H1 (cell line): ENCODE results near the gene SCN1B. TPM values are rescaled to one million over a fixed set of nuclear protein-coding genes. Genes with fewer than 3 reads are reported as not detected.
A peak's percentile ranks its signal among the peaks of the same experiment; 100 is the strongest.

Experiments
- CTCF ChIA-PET: fragments of 300-600 bp; sonication (Branson Sonifier 250); formaldehyde crosslinking; loops from one replicate; lab custom pipeline; 2021; ENCODE audit not compliant: partially characterized antibody; lab: Charles Lee
- POLR2A ChIA-PET: fragments of 300-600 bp; sonication (Branson Sonifier 250); formaldehyde crosslinking; loops from one replicate; lab custom pipeline; 2021; ENCODE audit warnings: inconsistent platforms; ENCODE audit not compliant: partially characterized antibody; lab: Charles Lee
- DNase-seq, 2 experiments: peaks; one replicate each; pipeline versions ENCODE4 v3.0.0 to v3.0.0-alpha.2; 2010 to 2022; ENCODE audit warnings: low spot score in 2 of 2, low read depth in 1 of 2, mixed read lengths in 1 of 2
- FAIRE-seq: peaks from 2 replicates; lab custom pipeline; 2011; peaks lifted over from hg19 to GRCh38; lab: Jason Lieb, UNC
- H2AFZ ChIP-seq: 2 replicates; pipeline ENCODE4 v1.8.1; 2012; ENCODE audit warnings: low read length, inconsistent platforms
- H2AK5ac ChIP-seq: 2 replicates; pipeline ENCODE4 v1.6.1; 2013; ENCODE audit warnings: low read depth, low read length
- H2BK120ac ChIP-seq: replicated peaks from 2 replicates; pipeline ENCODE3; 2013; ENCODE audit warnings: low read depth, low read length, inconsistent platforms
- H2BK12ac ChIP-seq: 2 replicates; pipeline ENCODE4 v1.6.1; 2013; ENCODE audit warnings: low read depth, low read length
- H2BK15ac ChIP-seq: 2 replicates; pipeline ENCODE4 v1.6.1; 2013; ENCODE audit warnings: low read length
- H2BK20ac ChIP-seq: 2 replicates; pipeline ENCODE4 v1.6.1; 2013; ENCODE audit warnings: low read length
- H2BK5ac ChIP-seq: 2 replicates; pipeline ENCODE4 v1.6.1; 2013; ENCODE audit warnings: low read depth, low read length
- H3K14ac ChIP-seq: 2 replicates; pipeline ENCODE4 v1.6.1; 2013; ENCODE audit warnings: inconsistent platforms; ENCODE audit not compliant: insufficient read length
- H3K18ac ChIP-seq: 2 replicates; pipeline ENCODE4 v1.6.1; 2013; ENCODE audit warnings: low read length; ENCODE audit errors: extremely low read depth
- H3K23ac ChIP-seq: 2 replicates; pipeline ENCODE4 v1.6.1; 2013; ENCODE audit warnings: inconsistent platforms; ENCODE audit not compliant: insufficient read length
- H3K23me2 ChIP-seq: 2 replicates; pipeline ENCODE4 v1.6.1; 2013; ENCODE audit warnings: low read depth, low read length
- H3K27ac ChIP-seq: 2 replicates; pipeline ENCODE4 v1.6.1; 2011; ENCODE audit warnings: low read depth, low read length, inconsistent platforms
- H3K27me3 ChIP-seq, 4 experiments: replicated peaks in 1 of 4; 1 replicate in 1 of 4; 2 replicates in 3 of 4; pipeline versions ENCODE4 v1.6.1 to v1.8.1; 2011 to 2013; ENCODE audit warnings: low read length in 3 of 4, mild to moderate bottlenecking in 3 of 4, inconsistent platforms in 2 of 4, mixed read lengths in 2 of 4, moderate library complexity in 1 of 4; ENCODE audit not compliant: control insufficient read depth in 3 of 4, insufficient read depth in 3 of 4; ENCODE audit errors: extremely low read depth in 1 of 4
- H3K36me3 ChIP-seq, 4 experiments: 2 replicates each; pipeline versions ENCODE4 v1.6.1 to v1.8.1; 2011 to 2013; ENCODE audit warnings: mild to moderate bottlenecking in 4 of 4, low read length in 3 of 4, moderate library complexity in 2 of 4, control low read depth in 1 of 4, inconsistent platforms in 1 of 4; ENCODE audit not compliant: insufficient read depth in 4 of 4, control insufficient read depth in 2 of 4
- H3K4ac ChIP-seq: replicated peaks from 2 replicates; pipeline ENCODE3; 2013; ENCODE audit warnings: low read length, low read depth, mixed read lengths, inconsistent platforms; ENCODE audit not compliant: insufficient read length
- H3K4me1 ChIP-seq, 4 experiments: replicated peaks in 1 of 4; 1 replicate in 1 of 4; 2 replicates in 3 of 4; pipeline versions ENCODE4 v1.6.1 to v1.8.1; 2011 to 2013; ENCODE audit warnings: low read length in 3 of 4, inconsistent platforms in 2 of 4, mixed read lengths in 1 of 4; ENCODE audit not compliant: insufficient read depth in 4 of 4, control insufficient read depth in 3 of 4
- H3K4me2 ChIP-seq, 2 experiments: 2 replicates each; pipeline versions ENCODE4 v1.6.1 to v1.8.1; 2011 to 2013; ENCODE audit warnings: low read depth in 2 of 2, low read length in 2 of 2, control low read depth in 1 of 2, inconsistent platforms in 1 of 2, mild to moderate bottlenecking in 1 of 2; ENCODE audit not compliant: insufficient read depth in 1 of 2
- H3K4me3 ChIP-seq, 4 experiments: fragments of 200-600, 300-600 bp in 1 of 4; sonication (generic), shearing (Covaris generic), sonication (Bioruptor Twin) in 1 of 4; 2 replicates each; pipeline versions ENCODE4 v1.5.1 to v1.8.1; 2011 to 2016; ENCODE audit warnings: low read length in 4 of 4, low read depth in 3 of 4, control low read depth in 2 of 4, inconsistent platforms in 2 of 4, mild to moderate bottlenecking in 2 of 4, mixed read lengths in 1 of 4, moderate library complexity in 1 of 4; ENCODE audit not compliant: insufficient read depth in 2 of 4; ENCODE audit errors: extremely low read depth in 1 of 4
- H3K56ac ChIP-seq: replicated peaks from 2 replicates; pipeline ENCODE3; 2013; ENCODE audit warnings: low read depth, mild to moderate bottlenecking, mixed read lengths, low read length, inconsistent platforms; ENCODE audit not compliant: insufficient read length
- H3K79me1 ChIP-seq: 2 replicates; pipeline ENCODE4 v1.6.1; 2013; ENCODE audit warnings: low read depth, low read length, control low read depth
- H3K79me2 ChIP-seq, 2 experiments: 2 replicates each; pipeline versions ENCODE4 v1.6.1 to v1.8.1; 2012 to 2013; ENCODE audit warnings: low read length in 2 of 2, mild to moderate bottlenecking in 2 of 2, inconsistent platforms in 1 of 2; ENCODE audit not compliant: insufficient read depth in 2 of 2, control insufficient read depth in 1 of 2
- H3K9ac ChIP-seq, 4 experiments: replicated peaks in 1 of 4; 1 replicate in 1 of 4; 2 replicates in 3 of 4; pipeline versions ENCODE4 v1.6.1 to v1.8.1; 2011 to 2013; ENCODE audit warnings: low read depth in 3 of 4, low read length in 3 of 4, control low read depth in 2 of 4, mild to moderate bottlenecking in 2 of 4, moderate library complexity in 2 of 4, inconsistent platforms in 1 of 4; ENCODE audit errors: extremely low read depth in 1 of 4
- H3K9me3 ChIP-seq, 2 experiments: 2 replicates each; pipeline versions ENCODE4 v1.6.1 to v1.8.1; 2012 to 2013; ENCODE audit warnings: mild to moderate bottlenecking in 2 of 2, moderate library complexity in 2 of 2, control low read depth in 1 of 2, inconsistent platforms in 1 of 2, low read depth in 1 of 2, low read length in 1 of 2, mixed read lengths in 1 of 2; ENCODE audit not compliant: insufficient read depth in 2 of 2
- H4K20me1 ChIP-seq, 2 experiments: replicated peaks in 1 of 2; 2 replicates each; pipeline versions ENCODE3 to v1.8.1; 2011 to 2013; ENCODE audit warnings: inconsistent platforms in 2 of 2, low read length in 2 of 2, mild to moderate bottlenecking in 1 of 2; ENCODE audit not compliant: insufficient read depth in 2 of 2, control insufficient read depth in 1 of 2
- H4K5ac ChIP-seq: 2 replicates; pipeline ENCODE4 v1.6.1; 2013; ENCODE audit warnings: low read length, low read depth, mixed read lengths, inconsistent platforms; ENCODE audit not compliant: insufficient read length
- H4K8ac ChIP-seq: 2 replicates; pipeline ENCODE4 v1.8.0; 2013; ENCODE audit warnings: mild to moderate bottlenecking, moderate library complexity, low read length, inconsistent platforms; ENCODE audit not compliant: insufficient read depth; ENCODE audit errors: extremely low read depth
- H4K91ac ChIP-seq: replicated peaks from 2 replicates; pipeline ENCODE3; 2013; ENCODE audit warnings: low read length, mixed read lengths, inconsistent platforms; ENCODE audit not compliant: insufficient read length
- ATF2 ChIP-seq: IDR thresholded peaks from 2 replicates; pipeline ENCODE4 v1.6.1; 2012; ENCODE audit warnings: low read length, inconsistent platforms
- ATF3 ChIP-seq: IDR thresholded peaks from 2 replicates; pipeline ENCODE4 v1.6.1; 2011; ENCODE audit warnings: low read depth, mild to moderate bottlenecking, low read length; ENCODE audit not compliant: insufficient read depth
- EGR1 ChIP-seq: IDR thresholded peaks from 2 replicates; pipeline ENCODE4 v1.6.1; 2011; ENCODE audit warnings: low read depth, low read length, borderline replicate concordance
- EP300 ChIP-seq, 2 experiments: IDR thresholded peaks; 1 replicate in 1 of 2; 2 replicates in 1 of 2; pipeline ENCODE4 v1.6.1; 2011 to 2012; ENCODE audit warnings: low read depth in 2 of 2, low read length in 2 of 2, mild to moderate bottlenecking in 2 of 2, borderline replicate concordance in 1 of 2, inconsistent platforms in 1 of 2, moderate library complexity in 1 of 2
- GTF2F1 ChIP-seq: IDR thresholded peaks from 2 replicates; pipeline ENCODE4 v1.6.1; 2012; ENCODE audit warnings: low read depth, low read length, improper control_type of control experiment, borderline replicate concordance
- RXRA ChIP-seq: IDR thresholded peaks from 2 replicates; pipeline ENCODE4 v1.6.1; 2011; ENCODE audit warnings: low read depth, mild to moderate bottlenecking, low read length, moderate library complexity; ENCODE audit not compliant: insufficient read depth
- SAP30 ChIP-seq: fragments of 300-600 bp; sonication (generic); IDR thresholded peaks from 2 replicates; pipeline ENCODE4 v1.7.1; 2012; ENCODE audit warnings: low read length, moderate library complexity, mild to moderate bottlenecking, inconsistent platforms; ENCODE audit not compliant: insufficient read depth, insufficient replicate concordance
- SIN3A ChIP-seq, 2 experiments: IDR thresholded peaks in 1 of 2; conservative IDR thresholded peaks in 1 of 2; 2 replicates each; pipeline ENCODE4 v1.6.1; 2011 to 2012; ENCODE audit warnings: low read length in 2 of 2, improper control_type of control experiment in 1 of 2, low read depth in 1 of 2, mild to moderate bottlenecking in 1 of 2
- SIX5 ChIP-seq: IDR thresholded peaks from 2 replicates; pipeline ENCODE4 v1.6.1; 2011; ENCODE audit warnings: mild to moderate bottlenecking, low read depth, low read length
- WGBS, 2 experiments: shearing (Covaris generic) in 1 of 2; methylation state at CpG; one replicate each; pipeline versions ENCODE4 v1.1.6 to v1.1.7; 2013 to 2015; ENCODE audit warnings: low lambda C conversion rate in 2 of 2, mixed read lengths in 2 of 2, inconsistent platforms in 1 of 2, low coverage in 1 of 2, missing lambda C conversion rate in 1 of 2; ENCODE audit not compliant: insufficient replicate concordance in 2 of 2, insufficient coverage in 1 of 2, insufficient read length in 1 of 2; ENCODE audit errors: extremely low coverage in 1 of 2, missing lambda C conversion rate in 1 of 2; 5-methylcytosine and 5-hydroxymethylcytosine counted together
- polyA plus RNA-seq, 7 experiments: library from polyadenylated mRNA; depleted of rRNA in 3 of 7; stranded (reverse) in 5 of 7; unstranded in 2 of 7; fragments of >200 nt in 5 of 7; fragments of 200-250 nt in 2 of 7; gene quantifications; 1 replicate in 5 of 7; 2 replicates in 1 of 7; 4 replicates in 1 of 7; pipeline versions ENCODE4 v1.2.1 to v1.2.3, GENCODE V29; 2011 to 2013; ENCODE audit warnings: missing spikeins in 2 of 7, mixed read lengths in 2 of 7
- total RNA-seq: library from RNA; stranded (reverse); fragmentation: NEBNext Ultra II Directional; extraction: Animal tissue kit (Norgen Biotek cat#: 25700); gene quantifications from 2 replicates; pipeline ENCODE4 v1.2.1, GENCODE V29; 2021

The SCN1B gene
- total and polyA plus RNA-seq, 2 of the 8 experiments (the other 6 are each of a cell fraction or from before 2014, with no cell fraction given): 3.1 to 3.5 TPM

- Histone ChIP-seq H2BK20ac (no peak overlapping the region), H3K56ac (no peak overlapping the region), H3K9ac (no peak overlapping the region), H3K79me1 (peaks cover 15% of the 10 kb centered on the region), H3K18ac (no peak overlapping the region), H4K5ac (no peak overlapping the region), H3K27me3 (no peaks in the 10 kb centered on the region), H3K4me3 (no peak overlapping the region), H3K9me3 (no peaks in the 10 kb centered on the region), H2BK12ac (no peak overlapping the region), H3K79me2 (peaks cover 25 to 60% of the 10 kb centered on the region in 2 experiments), H3K14ac (no peak overlapping the region), H2AFZ (no peak overlapping the region), H2AK5ac (no peak overlapping the region), H4K91ac (no peak overlapping the region), H3K27ac (no peak overlapping the region), H3K23ac (no peak overlapping the region), H2BK120ac (no peak overlapping the region), H2BK5ac (0 out of 2 replicates have a peak overlapping the region, but pooled peaks have one; percentile 2), H3K23me2 (peaks cover 2% of the 10 kb centered on the region; the same call in 1 of the 2 replicates), H4K8ac (no peak overlapping the region), H3K36me3 (peaks cover 24 to 44% (median 36%) of the 10 kb centered on the region in 4 experiments), H3K4ac (no peak overlapping the region), H4K20me1 (peaks cover 30 to 40% of the 10 kb centered on the region in 2 experiments), H2BK15ac (no peak overlapping the region), H3K4me2 (no peak overlapping the region), H3K4me1 (peaks cover 8 to 23% (median 9%) of the 10 kb centered on the region in 4 experiments)
- no peak for DNase-seq
- ChIA-PET POLR2A (interaction anchor here (0.6 to 22.5 kb wide), 6 partner anchors 11 to 890 kb away, joined by 3 to 366 read pairs (median 4); partner anchors contain the start of genes SCN1B and ZNF792), CTCF (interaction anchor here (1.2 to 12.2 kb wide), 4 partner anchors 15 to 168 kb away, joined by 3 to 174 read pairs (median 5); partner anchors contain the start of gene ZNF30)
- WGBS, 2 experiments: 95% methylated on average over 15 of the region's 15 CpGs; no CpG with 5 or more reads in 1 of the 2 experiments
- FAIRE-seq: no peak
- TF ChIP-seq SIX5 (no peak), SIN3A (conservative IDR thresholded peaks at IDR 0.05 in 1 of 2, IDR thresholded peaks at IDR 0.05 in 1 of 2; ENCODE audit: low read depth in 1 of 2, low read length in 2 of 2) (no peak), ATF2 (no peak), SAP30 (no peak), RXRA (no peak), ATF3 (no peak), GTF2F1 (no peak), EP300 (IDR thresholded peaks at IDR 0.05; ENCODE audit: borderline replicate concordance in 1 of 2, low read depth in 2 of 2, low read length in 2 of 2) (no peak), EGR1 (no peak)
Observed at GRCh38 chr19:35006342-35006998, 23.8 kb upstream of the SCN1B start.
